AG09309 (cell line): Measurements from ENCODE around the gene AGBL4.

Experiments used
- DNase-seq: peaks from one replicate; pipeline ENCODE4 v3.0.0-alpha.2; 2010; ENCODE audit warnings: low read depth
- H3K4me3 ChIP-seq: 2 replicates; pipeline ENCODE4 v1.5.1; 2011; ENCODE audit warnings: mild to moderate bottlenecking, low read depth, low read length, moderate library complexity; ENCODE audit not compliant: control insufficient read depth
- CTCF ChIP-seq: IDR thresholded peaks from 2 replicates; pipeline ENCODE4 v1.5.1; 2011; ENCODE audit warnings: mild to moderate bottlenecking, low read depth, low read length, inconsistent platforms; ENCODE audit not compliant: insufficient read depth, control insufficient read depth; ENCODE audit errors: missing control alignments

AGBL4 gene

GRCh38 chr1:48735796-48736195, 1288.0 kb downstream of the AGBL4 start:
- DNase-seq = no peak
- no peak overlapping the region for H3K4me3 ChIP-seq
- no peak for TF ChIP-seq CTCF

GRCh38 chr1:48730164-48730910, 1293.4 kb downstream of the AGBL4 start:
- no peak overlapping the region for H3K4me3 ChIP-seq
- no peak for DNase-seq
- no peak for TF ChIP-seq CTCF

- no peak for DNase-seq
- no peak for TF ChIP-seq CTCF
- no peak overlapping the region for H3K4me3 ChIP-seq
Observed at GRCh38 chr1:48728584-48728983, 1295.2 kb downstream of the AGBL4 start.

- DNase-seq = no peak
- no peak for TF ChIP-seq CTCF
- H3K4me3 ChIP-seq = no peak overlapping the region
Observed at GRCh38 chr1:48726557-48727215, 1297.1 kb downstream of the AGBL4 start.

- H3K4me3 ChIP-seq = no peak overlapping the region
- no peak for DNase-seq
- no peak for TF ChIP-seq CTCF
Observed at GRCh38 chr1:48726139-48726538, 1297.6 kb downstream of the AGBL4 start.

GRCh38 chr1:48725341-48726046, 1298.3 kb downstream of the AGBL4 start:
- no peak for DNase-seq
- no peak overlapping the region for H3K4me3 ChIP-seq
- no peak for TF ChIP-seq CTCF
